RPMI7951 (cell line): ENCODE data around the gene ITPKB. TPM values are rescaled to one million over a fixed set of nuclear protein-coding genes. Genes with fewer than 3 reads are reported as not detected.

Experiments used
- DNase-seq: peaks from one replicate; pipeline ENCODE4 v3.0.0-alpha.2; 2012; ENCODE audit warnings: low read depth
- total RNA-seq: library from RNA; depleted of rRNA; stranded (reverse); fragments of >200 nt; shearing (Covaris generic); gene quantifications from 2 replicates; pipeline ENCODE4 v1.2.3, GENCODE V29; 2014

The ITPKB gene
- total RNA-seq, 1 experiment from 2014 or later = 2.5 TPM

DNA sequence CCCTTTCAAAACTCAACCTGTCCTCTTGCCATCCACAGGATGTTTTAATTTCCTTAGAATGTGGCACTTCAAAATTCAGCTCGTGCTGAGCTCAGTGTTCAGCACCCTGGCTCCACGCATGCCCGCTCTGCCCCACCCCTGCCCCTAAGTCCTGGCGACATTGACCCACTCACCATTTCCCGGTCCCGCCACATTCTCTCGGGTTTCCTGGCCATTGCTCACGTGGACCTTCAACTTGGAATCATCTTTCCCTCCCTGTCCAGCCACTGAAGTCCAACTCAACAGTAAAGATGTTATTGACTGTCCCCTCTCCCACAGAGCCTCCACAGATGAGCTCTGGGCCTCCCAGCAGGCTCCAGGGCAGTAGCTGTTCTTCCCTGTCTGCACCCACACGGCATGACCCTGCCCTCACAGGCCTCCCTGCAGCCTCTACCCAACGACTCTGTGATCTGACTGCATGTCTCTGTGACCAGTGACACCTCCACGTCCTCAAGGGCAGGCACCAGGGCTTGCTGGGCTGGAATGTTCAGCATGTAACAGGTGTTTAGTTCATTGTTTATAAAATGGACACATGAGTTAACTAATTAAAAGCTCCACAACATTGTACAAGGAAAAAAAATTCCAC lies 53.8 kb downstream of the ITPKB start:
- no peak for DNase-seq

DNA sequence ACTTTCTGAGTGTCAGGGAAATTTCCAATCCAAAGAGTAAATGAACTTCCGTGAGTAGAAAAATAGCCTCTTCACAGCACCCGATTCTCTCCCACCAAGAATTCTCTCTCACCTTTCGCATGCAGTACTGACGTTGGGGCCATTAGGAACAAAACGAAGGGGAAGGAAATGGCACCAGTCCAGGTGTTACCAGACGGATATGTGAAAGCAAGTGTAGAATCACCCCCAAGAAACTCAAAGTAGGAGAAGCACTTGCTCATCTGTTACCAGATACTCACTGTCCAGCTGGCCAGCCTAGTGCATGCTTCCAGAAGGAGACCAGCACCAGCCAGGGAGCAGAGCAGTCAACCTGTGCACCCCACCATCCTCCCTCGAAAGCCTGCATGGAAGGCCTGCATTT lies 55.1 kb downstream of the ITPKB start:
- DNase-seq = no peak

GRCh38 chr1:226682871-226683814 lies 55.9 kb downstream of the ITPKB start:
- no peak for DNase-seq

- DNase-seq = no peak
These were observed 57.2 kb downstream of the ITPKB start for GRCh38 chr1:226681652-226682493.

DNA sequence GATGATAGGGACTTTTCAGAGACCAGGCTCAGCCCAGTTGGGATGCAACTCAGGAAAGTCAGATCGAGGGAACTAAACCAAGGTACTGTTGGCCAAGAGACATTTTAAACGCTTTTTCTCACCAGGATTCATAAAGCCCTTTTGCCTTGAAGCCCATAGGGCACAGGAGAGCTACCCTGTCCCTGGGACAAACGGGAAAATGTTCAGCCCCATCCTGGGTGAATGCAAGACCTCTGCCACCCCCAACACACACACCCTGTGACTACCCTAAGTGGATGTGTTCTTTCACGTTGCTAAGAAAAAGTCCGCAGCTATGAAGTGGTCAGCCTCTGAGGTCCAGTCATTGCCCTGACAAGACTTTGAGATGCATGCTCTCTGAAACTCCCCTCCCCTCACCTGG lies 58.4 kb downstream of the ITPKB start:
- no peak for DNase-seq

GRCh38 chr1:226679853-226680516 lies 59.1 kb downstream of the ITPKB start:
- peak; percentile 84 for DNase-seq

DNA sequence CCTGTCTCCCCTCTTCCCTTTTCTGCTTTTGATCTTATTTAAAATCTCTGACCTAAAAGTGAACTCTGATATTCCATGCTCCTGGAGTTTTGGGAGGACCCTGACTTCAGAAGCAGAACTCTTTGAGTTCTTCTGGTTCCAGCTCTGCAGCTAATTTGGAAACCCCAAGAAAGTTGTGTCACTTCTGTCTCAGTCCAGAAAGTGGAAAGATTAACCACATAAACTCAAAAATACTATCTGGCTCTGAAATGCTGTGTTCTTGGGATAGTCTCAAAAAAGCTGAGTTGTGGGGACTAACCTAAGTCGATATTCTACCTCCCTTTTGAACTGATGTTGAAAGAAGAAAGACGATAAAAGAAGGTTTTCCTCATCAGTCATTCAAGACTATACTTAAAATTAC lies 59.8 kb downstream of the ITPKB start:
- DNase-seq = no peak

DNA sequence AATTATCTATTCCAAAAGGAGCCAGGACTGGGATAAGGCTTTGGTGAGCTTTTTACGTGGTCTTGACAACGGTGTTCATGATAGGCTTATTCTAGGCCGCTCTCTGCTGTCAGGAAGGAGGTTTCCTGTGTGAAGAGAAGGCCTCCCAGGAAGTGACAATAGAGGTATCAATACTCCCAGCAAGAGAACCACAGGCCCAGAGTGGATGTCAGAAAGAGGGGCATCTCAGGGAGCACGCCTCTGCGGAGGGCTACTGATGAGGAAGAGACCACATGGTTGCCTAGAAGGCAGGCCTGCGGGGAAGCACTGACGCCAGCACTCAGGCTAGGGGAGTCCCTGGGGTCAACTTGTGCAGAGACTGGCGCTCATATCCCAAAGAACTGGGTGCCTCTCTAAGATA lies 60.4 kb downstream of the ITPKB start:
- DNase-seq = no peak

DNA sequence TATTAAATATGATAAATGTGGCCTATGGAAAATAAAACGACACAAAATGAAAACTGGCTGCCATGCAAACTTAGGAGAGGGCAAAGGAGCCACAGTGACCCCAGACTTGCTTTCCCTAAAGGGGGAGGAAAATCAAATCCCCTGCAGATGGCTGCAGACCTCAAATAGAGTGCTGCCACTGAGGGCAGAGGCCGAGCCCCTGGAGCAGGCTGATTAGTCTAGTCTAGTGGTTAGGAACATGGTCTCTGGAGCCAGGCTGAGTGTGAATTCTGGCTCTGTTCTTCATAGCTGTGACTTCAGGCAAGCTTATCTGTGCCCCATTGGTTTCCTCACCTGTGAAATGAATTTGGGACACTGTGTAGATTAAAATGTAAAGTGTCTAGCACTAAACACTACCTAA lies 60.8 kb downstream of the ITPKB start:
- DNase-seq = no peak

DNA sequence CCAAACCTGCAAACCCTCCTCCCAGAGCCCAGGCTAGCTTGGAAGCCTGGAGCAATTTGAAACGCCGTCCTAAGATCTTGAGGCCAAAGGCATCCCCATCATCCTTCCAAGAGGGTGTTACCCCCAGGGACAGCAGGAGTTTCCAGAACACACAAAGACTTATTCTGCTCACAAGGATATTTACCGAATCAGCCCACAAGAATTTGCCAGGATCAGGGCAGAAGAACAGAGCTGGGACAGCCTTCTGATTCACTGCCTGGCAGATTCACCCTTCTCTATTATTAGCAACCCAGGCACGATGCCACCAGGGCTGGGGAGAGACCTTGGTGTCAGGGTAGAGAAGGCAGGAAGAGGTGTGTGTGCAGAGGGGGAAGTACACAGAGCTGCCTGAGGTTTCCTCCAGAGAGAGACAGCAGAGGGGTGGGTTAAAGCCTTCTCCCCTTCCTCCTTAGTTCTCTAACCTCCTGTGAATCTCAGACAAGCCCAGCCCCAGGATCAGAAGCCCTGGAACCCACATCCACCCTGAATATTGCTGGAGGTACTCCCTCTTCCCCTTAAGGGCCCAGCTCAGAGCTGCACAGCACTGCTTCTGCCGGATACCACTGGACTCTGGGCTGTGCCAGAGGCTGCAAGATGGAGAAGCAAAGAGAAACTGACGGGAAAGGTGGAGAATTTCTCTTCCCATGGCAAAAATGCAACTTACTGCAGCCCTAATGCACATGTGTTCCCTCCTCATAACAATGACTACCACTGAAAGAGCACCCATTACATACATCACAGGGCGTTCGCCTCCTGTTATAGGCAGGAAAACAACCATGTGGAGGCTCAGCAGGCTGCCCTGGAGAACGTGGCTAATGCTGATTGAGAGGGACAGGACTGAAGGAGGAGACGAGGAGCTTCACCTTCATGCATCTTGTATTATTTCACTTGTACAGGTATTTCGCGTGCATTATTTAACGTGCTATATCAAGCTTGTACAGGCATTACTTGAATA lies 61.8 kb downstream of the ITPKB start:
- peak; percentile 89 for DNase-seq

- peak; percentile 20 for DNase-seq
These were observed 62.7 kb downstream of the ITPKB start for GRCh38 chr1:226676381-226676780.

DNA sequence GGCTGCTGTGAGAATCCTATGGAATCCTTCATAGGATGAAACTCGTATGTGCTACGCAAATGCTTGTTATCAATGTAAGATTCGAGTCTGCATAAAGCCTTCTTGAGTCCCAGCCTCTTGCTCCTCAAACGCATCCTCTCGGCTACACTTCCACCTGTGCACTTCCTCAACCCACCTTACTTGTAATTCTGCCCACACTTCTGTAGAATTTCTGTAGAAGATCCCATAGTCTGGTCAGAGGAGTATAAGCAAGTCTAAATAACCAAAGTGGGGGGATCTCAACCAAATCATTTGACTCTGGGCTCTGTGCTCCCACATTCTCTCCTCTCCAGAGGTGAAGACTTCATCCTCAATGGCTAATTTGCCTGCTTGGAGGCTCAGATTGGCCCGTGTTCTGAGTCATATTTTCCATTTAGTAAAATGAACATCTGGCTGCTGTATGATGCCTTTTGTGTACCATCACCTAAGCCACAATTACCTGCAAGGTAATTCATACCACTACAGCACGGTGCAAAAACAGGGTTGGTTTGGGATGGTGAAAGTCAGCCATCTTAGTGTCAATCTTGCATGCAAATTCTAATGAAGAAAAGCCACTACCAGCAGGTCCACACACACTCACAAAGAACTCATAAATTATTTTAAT lies 63.2 kb downstream of the ITPKB start:
- DNase-seq = no peak

DNA sequence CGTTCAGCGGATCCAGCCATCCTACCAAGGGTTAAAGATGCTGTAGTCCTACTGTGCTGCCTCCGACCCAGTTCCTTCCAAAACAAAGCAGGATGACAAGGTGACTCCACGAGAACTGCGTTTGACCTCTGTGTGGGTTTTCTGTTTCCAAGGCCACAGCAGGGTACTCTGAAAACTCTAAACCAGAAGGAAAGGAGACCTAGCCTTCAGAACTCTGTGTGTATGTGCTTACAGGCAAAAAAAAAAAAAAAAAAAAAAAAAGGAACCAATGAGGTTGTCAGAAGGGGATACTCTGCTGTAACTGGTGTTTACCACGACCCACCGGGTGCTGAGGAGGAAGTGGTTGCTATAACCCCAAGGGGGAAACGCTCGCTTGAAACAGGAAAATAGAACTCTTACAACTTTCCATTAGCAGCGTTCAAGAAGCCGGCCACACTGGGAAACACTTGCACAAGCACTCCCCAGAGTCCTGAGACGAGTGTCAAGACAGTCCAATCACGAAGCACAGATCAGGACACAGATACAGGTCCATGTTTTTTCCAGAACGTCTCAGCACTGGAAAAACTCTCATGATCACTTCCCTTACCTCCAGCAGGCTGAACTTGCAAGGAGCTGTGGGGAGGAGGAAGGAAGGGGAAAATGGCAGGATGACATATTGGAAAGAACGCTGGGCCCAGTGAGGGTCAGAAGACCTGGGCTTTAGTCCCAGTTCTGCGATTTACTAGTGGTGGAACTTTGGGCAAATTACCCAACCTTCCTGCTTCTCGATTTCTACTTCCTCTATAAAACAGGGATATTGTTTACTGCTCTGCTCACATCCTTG lies 64.0 kb downstream of the ITPKB start:
- no peak for DNase-seq

DNA sequence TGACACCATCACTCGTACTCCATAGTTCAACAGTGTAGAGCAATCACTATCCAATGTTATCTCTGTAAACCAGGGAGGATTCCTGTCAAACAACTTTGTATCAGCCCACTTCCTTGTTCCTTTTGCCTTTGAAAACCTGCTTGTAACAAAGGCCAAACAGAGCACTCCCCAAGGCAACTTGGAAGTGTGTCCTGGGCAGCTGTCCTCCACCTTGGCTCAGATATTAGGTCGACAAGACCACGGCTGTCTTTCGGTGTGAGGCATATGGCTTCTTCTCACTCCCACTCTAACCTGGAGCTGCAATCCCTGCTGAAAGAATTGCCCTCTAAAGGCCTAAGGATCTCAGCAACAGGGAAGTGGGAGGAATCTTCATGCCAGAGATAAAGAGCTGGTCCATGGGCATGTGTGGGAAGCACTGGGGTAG lies 66.7 kb downstream of the ITPKB start:
- DNase-seq = no peak

- DNase-seq = no peak
These were observed 67.8 kb downstream of the ITPKB start for GRCh38 chr1:226671277-226671676.

GRCh38 chr1:226670073-226670472 lies 69.0 kb downstream of the ITPKB start:
- DNase-seq = no peak

- DNase-seq = no peak
These were observed 70.9 kb downstream of the ITPKB start for GRCh38 chr1:226668173-226668560.

GRCh38 chr1:226666692-226667091 lies 72.4 kb downstream of the ITPKB start:
- no peak for DNase-seq

DNA sequence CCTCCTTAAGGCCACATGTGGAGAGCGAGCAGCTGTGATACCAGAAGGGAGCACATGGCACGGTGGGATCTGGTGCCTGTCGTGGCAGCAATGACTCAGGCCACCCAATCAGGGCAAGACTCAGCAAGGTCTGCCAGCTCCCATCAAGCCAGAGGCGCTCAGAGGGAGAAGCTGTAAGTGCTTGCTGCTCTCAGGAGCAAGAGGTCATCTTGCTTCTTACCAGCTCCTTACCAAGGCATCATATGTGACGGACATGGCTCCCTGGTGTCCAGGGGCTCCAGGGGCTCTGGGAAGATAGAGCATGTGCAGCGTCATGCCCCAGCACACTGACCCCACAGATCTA lies 72.9 kb downstream of the ITPKB start:
- DNase-seq = no peak
